Measurements from ENCODE around the gene GPR68.
"Not testable (repeated sequence)": the region's sequence is repeated elsewhere in the genome, so short reads cannot be mapped to it uniquely, and the experiment has no call there.

Gene GPR68

DNA sequence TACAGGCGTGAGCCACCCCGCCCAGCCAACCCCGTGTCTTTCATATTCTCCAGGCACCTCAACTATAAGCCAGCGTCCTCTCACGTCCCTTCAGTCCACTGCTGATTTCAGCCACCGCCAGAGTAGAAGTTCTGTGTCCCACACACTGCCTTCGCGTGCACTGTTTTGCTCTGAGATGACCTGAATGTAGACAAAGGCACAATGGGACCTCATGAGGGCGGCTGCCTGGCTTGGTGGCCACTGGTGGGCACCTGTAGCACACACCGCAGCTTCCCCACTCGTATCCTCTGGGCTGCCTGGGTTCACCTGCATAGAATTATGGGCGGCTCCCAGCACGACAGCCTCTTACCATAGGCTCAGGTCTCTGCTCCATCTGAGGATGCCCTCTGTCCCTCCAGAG is 57.2 kb downstream of the GPR68 start:
- DNase-seq = no peak

DNA sequence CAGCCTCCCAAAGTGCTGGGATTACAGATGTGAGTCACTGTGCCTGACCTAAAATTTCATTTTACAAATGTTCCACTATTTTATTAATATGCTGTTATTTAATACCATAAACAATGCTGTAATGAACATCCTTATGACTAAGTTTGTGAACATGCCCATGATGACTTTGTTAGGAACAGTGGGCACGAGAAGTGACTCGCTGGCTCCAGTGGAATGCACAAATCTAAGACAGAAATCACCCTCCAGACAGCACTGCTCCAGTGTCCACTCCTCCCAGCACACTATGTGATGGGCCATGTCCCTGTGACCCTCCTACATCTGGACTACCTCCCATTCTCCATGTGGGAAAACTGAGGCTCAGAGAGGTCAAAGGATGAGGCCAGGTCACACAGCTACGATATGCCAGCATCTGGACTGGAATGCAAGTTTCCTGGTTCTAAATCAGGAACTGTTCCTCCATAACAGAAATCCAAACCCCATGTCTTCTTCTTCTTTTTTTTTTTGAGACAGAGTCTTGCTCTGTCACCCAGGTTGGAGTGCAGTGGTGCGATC is 57.9 kb downstream of the GPR68 start:
- no peak for DNase-seq

DNA sequence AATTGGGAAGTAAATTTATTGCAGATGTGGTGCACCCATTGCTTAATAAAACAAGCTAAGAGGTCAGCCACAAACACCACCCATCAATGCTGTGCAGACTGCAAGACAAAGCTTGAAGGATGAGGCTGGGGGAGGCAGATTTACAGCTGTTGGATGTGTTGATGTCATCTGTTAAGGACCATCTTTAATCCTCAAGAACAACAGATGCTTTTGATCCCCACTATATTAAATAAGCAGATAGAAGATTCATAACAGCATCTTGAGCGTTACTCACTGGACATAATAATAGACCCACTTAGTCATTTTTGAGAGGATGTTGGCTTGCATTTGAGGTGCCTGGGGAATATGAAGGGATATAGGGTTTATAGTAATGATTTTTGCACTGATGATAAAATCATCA is 58.8 kb downstream of the GPR68 start:
- no peak for DNase-seq

DNA sequence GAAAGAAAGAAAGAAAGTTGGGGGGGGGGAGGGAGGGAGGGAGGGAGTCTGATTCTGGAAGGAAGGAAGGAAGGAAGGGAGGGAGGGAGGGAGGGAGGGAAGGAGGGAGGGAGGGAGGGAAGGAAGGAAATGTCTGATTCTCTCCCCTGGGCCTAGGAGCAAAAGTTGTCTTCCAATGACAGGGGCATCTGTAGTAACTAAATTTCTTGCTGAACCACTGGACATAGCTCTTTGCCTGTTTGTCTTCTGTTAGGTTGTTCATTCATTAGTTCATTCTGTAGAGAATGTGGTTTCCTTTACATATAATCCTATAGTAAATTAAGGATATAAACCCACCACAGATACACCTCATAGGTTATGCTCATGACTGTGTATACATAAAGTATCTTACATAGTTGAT is 59.9 kb downstream of the GPR68 start:
- no peak for DNase-seq

- DNase-seq = not testable (repeated sequence)
Measured at GRCh38 chr14:91182753-91183152, 61.8 kb downstream of the GPR68 start.

Measured in left hindlimb (tissue), 1 donor.